ENCODE results near the gene RIC8B. TPM values are rescaled to one million over a fixed set of nuclear protein-coding genes. Genes with fewer than 3 reads are reported as not detected.

RIC8B gene
- total RNA-seq, 1 experiment from 2014 or later, result 29.0 TPM

DNA sequence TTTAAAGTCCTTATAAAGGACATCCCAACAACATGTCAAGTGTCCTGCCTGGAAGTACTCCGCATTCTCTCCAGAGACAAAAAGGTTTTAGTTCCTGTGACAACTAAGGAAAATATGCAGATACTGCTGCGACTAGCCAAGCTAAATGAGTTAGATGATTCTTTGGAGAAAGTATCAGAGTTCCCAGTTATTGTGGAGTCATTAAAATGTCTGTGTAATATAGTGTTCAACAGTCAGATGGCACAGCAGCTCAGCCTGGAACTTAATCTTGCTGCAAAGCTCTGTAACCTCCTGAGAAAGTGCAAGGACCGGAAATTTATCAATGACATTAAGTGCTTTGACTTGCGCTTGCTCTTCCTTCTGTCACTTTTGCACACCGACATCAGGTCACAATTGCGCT is 40.2 kb downstream of the RIC8B start:
- H3K27ac ChIP-seq (ENCODE audit: insufficient read length, low read depth, low read length), result no peak overlapping the region
- DNase-seq, result no peak
- no CpG with 5 or more reads among the region's 6 CpGs for WGBS (ENCODE audit: extremely low coverage, insufficient read length, low lambda C conversion rate)

More for the DNA sequence above, 40.2 kb downstream of the RIC8B start:
- H4K8ac ChIP-seq (replicated peaks; ENCODE audit: insufficient read length, low read depth, low read length), result no peak overlapping the region
- no peaks in the 10 kb centered on the region for H3K23me2 ChIP-seq (ENCODE audit: insufficient read length, low read depth, low read length, poor library complexity, severe bottlenecking)
- no peak overlapping the region for H3K4ac ChIP-seq (ENCODE audit: low read depth, low read length)
- H3K9me3 ChIP-seq (ENCODE audit: control insufficient read depth, low read depth, low read length), result no peaks in the 10 kb centered on the region
- H3K14ac ChIP-seq (ENCODE audit: insufficient read depth, low read length), result no peak overlapping the region
- Mint-ChIP-seq H3K27me3 (ENCODE audit: low read depth) (no peaks in the 10 kb centered on the region), H3K36me3 (ENCODE audit: insufficient read depth in 1 of 3, low read depth in 3 of 3) (peaks cover 0 to 21% (median 15%) of the 10 kb centered on the region in 3 experiments; a peak in 5 of 7 replicates), H3K4me1 (peaks cover 29 to 30% of the 10 kb centered on the region in 2 experiments), H3K27ac (peak overlapping the region in 2 of 3 experiments; percentile 26 to 55; a peak in 1 of 7 replicates), H3K9me3 (no peaks in the 10 kb centered on the region), H3K4me3 (no peak overlapping the region)
- H3K23ac ChIP-seq (ENCODE audit: insufficient read length, low read depth, low read length), result no peak overlapping the region
- H3K18ac ChIP-seq (ENCODE audit: insufficient read length, low read depth, low read length), result no peak overlapping the region
- H2AFZ ChIP-seq (ENCODE audit: low read length), result no peak overlapping the region
- H4K20me1 ChIP-seq (ENCODE audit: control insufficient read depth, insufficient read depth, insufficient read length), result no peaks in the 10 kb centered on the region
- H2BK120ac ChIP-seq (ENCODE audit: low read depth, low read length, poor library complexity, severe bottlenecking), result no peak overlapping the region
- no peaks in the 10 kb centered on the region for H3K79me2 ChIP-seq (ENCODE audit: insufficient read depth, low read length)
- H2BK5ac ChIP-seq (ENCODE audit: insufficient read length, low read length), result no peak overlapping the region
- H2BK15ac ChIP-seq (ENCODE audit: low read depth, low read length), result no peak overlapping the region
- no peak overlapping the region for H2BK12ac ChIP-seq (ENCODE audit: insufficient read length, low read depth, low read length)
- no peak overlapping the region for H3K4me2 ChIP-seq (ENCODE audit: insufficient read depth, insufficient read length, low read length)
- no peaks in the 10 kb centered on the region for H3K4me1 ChIP-seq (ENCODE audit: insufficient read depth, low read length)
- no peak overlapping the region for H2BK20ac ChIP-seq (ENCODE audit: low read depth, low read length, poor library complexity, severe bottlenecking)
- no peak overlapping the region for H2AK5ac ChIP-seq (ENCODE audit: insufficient read length, low read length)
- TF ChIP-seq, protein P1, sequence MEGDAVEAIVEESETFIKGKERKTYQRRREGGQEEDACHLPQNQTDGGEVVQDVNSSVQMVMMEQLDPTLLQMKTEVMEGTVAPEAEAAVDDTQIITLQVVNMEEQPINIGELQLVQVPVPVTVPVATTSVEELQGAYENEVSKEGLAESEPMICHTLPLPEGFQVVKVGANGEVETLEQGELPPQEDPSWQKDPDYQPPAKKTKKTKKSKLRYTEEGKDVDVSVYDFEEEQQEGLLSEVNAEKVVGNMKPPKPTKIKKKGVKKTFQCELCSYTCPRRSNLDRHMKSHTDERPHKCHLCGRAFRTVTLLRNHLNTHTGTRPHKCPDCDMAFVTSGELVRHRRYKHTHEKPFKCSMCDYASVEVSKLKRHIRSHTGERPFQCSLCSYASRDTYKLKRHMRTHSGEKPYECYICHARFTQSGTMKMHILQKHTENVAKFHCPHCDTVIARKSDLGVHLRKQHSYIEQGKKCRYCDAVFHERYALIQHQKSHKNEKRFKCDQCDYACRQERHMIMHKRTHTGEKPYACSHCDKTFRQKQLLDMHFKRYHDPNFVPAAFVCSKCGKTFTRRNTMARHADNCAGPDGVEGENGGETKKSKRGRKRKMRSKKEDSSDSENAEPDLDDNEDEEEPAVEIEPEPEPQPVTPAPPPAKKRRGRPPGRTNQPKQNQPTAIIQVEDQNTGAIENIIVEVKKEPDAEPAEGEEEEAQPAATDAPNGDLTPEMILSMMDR (conservative IDR thresholded peaks at IDR 0.05), result no peak
- no peak overlapping the region for H3K9ac ChIP-seq (ENCODE audit: extremely low read depth, insufficient read length, low read length)
- H3T11ph ChIP-seq (ENCODE audit: low read length), result no peak overlapping the region
- peaks cover 3% of the 10 kb centered on the region for H3K79me1 ChIP-seq (ENCODE audit: insufficient read depth, low read depth, low read length, poor library complexity, severe bottlenecking)
- no peak overlapping the region for H4K91ac ChIP-seq (ENCODE audit: insufficient read length, low read depth, low read length)
- no peak overlapping the region for H3K56ac ChIP-seq (ENCODE audit: insufficient read length, low read depth, low read length)
- H3K27me3 ChIP-seq (ENCODE audit: insufficient read depth, low read length), result no peaks in the 10 kb centered on the region
- no peak overlapping the region for H4K5ac ChIP-seq (ENCODE audit: insufficient read length, low read depth, low read length)

All from H9 (cell line).